Activated T-cell treated with anti-CD3 and anti-CD28 coated beads, Interleukin-2, amount 50 U/mL, for 1 hour (primary cell): ENCODE results near the gene FBXW5.

Source experiments
- DNase-seq: peaks from one replicate; pipeline ENCODE4 v3.0.0-alpha.2; 2020

Gene FBXW5

DNA sequence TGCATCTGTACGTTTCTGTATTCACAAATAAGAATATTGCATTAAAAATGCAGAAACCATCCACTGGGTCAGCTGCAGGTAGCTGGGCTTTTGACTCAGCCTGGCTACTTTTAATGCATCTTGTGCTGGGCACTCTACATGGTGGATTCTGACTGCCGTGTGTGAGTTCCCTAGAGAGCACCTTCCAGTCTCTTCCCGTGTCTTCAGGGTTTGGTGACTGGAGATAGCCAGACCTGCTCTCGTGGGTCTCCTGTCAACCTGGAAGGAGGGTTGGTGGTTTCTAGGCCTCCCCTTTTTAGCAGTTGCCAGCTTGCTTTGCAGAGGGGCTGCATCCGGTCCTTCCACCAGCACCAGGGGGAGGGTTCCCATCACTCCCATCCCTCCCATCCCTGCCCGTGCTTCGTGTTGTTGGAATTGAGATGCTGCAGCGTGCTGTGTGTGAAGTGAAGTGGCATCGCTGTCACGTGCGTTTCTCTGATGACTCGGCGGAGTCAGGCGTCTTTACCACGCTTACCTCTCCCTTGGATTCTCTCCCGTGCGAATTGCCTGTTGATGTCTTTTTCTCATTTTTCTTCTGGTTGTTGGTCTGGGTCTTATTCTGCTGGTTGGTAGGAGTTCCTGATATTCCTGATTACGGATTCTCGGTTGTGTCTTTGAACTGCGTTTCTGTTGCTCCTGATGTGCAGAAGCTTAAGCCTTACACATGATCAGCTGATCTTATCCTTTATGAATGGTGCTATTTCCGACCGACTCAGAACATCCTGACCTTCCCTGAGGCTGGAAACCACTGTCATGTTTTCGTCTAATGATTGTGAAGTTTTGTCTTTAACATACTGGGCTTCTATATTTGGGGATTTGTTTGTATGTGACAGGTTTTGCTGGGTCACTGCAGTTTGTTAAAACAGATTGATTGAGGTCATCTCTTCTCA lies 16.9 kb downstream of the FBXW5 start:
- no peak for DNase-seq

DNA sequence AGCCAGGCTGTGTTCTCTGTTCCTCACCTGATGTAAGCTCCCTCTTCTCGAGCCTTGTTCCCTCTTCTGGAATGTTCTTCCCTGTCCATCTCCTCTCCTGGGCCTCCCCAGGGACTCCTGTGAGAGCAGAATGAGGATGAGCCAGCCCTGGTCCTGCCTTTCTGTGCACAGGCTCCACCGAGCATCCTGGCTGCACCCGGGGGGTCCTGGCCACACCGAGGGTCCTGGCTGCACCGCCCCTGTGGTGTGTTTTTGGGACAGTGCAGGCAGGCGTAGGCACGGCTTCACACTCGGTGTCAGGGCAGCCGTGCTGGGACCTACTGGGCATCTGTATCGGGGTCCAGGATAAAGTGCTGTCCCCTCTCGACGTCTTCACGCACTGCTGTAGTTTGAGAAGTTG lies 17.8 kb downstream of the FBXW5 start:
- no peak for DNase-seq

- DNase-seq = no peak
These were observed 18.3 kb downstream of the FBXW5 start for GRCh38 chr9:136926154-136926704.

DNA sequence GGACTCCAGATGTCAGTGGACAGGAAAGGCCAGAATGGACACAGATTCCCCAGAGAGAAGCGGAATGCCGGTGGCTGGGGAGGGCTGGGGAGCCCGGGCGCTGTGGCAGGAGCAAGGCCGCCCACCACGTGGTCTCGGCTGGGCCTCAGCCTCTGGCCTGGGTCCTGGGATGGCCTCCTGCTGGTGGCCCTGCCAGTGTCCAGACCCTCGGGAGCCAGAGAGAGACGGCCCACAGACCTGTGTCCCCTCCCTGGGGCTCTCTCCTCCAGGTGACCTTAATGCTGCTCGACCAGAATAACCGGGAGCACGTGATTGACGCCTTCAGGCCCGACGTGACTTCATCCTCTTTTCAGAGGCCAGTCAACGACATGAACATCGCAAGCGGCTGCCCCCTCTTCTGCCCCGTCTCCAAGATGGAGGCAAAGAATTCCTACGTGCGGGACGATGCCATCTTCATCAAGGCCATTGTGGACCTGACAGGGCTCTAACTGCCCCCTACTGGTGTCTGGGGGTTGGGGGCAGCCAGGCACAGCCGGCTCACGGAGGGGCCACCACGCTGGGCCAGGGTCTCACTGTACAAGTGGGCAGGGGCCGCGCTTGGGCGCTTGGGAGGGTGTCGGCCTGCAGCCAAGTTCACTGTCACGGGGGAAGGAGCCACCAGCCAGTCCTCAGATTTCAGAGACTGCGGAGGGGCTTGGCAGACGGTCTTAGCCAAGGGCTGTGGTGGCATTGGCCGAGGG lies 19.0 kb downstream of the FBXW5 start:
- DNase-seq = no peak

- DNase-seq = no peak
These were observed 20.7 kb downstream of the FBXW5 start for GRCh38 chr9:136923881-136924280.

GRCh38 chr9:136922540-136922939 lies 22.0 kb downstream of the FBXW5 start:
- DNase-seq = no peak

- no peak for DNase-seq
These were observed 22.8 kb downstream of the FBXW5 start for GRCh38 chr9:136921718-136922117.

DNA sequence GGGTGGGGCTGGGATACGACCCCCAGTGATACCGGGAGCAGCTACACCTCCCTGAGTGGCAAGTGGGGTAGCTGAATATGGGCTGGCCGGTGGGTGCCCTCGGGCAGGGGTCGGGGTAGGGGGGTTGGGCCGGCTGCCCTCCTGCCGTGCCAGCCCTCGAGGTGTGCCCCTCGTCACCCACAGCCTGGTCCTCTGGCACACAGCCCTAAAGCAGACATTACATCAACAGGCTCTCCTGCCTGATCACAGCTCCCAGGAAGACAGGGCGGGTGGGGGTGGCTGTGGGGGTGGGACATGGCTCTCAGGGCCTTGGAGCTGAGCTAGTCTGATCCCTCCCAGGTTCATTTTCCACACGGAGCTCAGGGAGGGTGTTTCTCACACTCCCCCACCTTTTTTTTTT lies 23.2 kb downstream of the FBXW5 start:
- DNase-seq = no peak

DNA sequence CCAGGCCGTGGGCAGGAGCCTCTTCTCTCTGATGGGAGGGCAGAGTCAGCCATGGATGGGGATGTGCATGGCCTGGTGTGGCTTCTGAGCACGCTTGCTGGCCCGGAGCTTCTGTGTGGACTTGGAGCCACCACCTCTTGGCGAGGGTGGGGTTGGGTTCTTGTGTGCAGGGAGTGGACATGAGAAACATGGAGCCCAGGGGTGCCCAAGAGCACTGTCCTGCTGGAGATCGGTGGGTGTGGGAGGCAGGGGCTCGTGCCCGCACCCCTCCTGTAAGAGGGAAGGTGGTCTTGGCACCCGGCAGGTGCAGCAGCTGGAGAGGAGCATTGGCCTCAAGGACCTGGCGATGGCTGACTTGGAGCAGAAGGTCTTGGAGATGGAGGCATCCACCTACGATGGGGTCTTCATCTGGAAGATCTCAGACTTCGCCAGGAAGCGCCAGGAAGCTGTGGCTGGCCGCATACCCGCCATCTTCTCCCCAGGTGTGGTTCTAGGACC lies 23.8 kb downstream of the FBXW5 start:
- DNase-seq = no peak

- DNase-seq = no peak
These were observed 24.5 kb downstream of the FBXW5 start for GRCh38 chr9:136920069-136920468.

DNA sequence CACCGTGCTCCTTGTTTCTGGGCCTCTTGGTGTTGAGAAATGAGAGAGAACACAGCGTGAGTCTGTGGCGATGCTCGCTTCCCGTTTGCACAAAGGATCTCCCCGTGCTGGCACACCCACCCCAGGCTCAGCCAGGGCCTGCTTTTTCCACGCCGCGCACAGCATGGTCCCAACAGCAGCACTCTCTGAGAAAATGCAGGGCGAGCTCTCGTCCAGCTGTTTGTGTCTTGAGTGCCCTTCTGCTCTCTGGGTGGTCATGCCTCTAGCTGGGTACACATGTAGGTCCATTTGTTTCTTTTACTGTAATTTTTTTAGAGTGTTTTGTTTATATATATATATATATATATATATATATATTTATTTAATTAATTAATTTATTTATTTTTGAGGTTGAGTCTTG lies 26.6 kb downstream of the FBXW5 start:
- no peak for DNase-seq

DNA sequence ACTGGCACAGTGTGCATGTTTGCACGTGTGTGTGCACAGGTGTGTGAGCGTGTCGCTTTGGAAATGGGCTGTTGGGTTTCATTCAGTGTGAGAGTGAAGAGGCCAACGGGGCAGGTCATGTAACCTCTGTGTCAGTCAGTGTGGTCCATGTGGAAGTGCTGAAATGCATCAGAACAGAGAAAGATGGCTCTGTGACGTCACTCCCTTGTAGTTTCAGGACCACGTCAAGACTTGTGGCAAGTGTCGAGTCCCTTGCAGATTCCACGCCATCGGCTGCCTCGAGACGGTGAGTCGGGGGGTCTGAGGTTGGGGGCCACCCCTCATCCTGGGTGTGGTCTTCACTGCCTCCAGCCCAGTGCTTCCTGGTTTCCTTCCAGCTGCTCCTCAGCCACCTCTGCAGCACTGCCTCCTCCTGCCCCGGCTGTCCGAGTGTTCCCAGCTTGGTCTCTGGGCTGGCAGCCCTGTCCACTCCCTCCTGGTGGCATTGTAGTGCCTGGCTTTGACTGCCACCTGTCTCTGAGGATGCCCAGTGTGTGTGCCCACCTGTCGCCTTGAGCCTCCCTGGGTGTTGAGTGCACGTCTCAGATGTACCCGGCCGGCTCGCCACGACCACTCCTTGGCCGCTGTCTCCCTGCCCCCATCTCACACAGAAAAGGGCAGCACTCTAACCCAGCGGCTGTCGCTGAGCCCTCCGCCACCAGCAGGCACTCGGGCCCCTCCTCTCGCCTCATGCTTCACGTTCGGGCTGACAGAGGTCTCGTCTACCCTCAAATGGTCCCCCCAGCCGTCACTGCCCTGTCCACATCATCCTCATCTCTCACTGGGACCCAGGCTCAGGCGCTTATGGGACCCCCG lies 28.0 kb downstream of the FBXW5 start:
- DNase-seq = no peak

DNA sequence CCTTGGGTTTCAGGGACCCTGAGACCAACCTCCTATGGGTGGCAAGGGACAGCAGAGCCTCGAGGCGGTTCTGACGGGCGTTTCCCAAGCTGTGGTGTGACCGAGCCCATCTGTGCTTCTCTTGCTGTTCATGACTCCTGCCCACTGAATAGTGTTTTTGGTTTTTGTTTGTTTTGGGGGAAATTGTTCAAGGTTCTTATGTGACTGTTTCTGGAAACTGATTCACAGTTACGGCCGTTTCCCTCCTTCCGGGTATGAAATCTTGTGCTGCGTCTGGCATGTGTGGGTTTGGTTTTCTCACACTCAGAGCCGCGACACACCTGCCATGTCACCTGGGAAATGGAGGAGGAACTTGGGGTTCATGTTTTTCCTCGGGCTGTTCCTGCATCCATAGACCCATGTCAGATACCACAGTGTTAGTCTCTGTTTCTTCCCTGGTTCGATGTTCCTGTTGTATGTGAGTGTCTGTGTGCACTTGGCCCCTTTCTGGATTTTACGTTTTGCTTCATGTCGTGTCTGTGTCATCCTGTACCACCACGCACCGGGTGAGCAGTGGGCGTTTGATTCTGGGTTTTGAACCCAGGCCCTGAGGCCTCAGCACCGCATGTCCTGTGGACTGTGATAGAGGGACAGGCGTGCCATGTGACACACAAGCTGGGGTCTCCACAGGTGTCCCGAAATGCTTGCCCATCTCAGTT lies 28.8 kb downstream of the FBXW5 start:
- no peak for DNase-seq

GRCh38 chr9:136913701-136914438 lies 30.7 kb downstream of the FBXW5 start:
- no peak for DNase-seq

DNA sequence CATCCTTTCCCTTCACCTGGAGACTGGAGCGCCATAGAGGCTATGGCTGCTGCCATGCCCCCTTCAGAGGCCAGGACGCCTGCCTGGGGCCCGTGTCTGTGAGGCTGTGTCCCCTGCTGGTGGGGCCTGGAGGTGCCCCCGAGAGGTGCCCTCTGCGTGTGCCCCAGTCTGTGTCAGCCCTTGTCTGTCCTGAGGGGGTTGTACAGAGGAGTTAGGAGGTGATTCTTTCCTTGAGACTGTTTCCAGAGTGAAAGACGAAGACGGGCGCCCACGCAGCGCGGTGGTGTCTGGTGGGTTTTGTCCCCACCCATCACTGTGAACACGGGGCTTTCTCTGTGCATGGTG lies 33.7 kb downstream of the FBXW5 start:
- no peak for DNase-seq

DNA sequence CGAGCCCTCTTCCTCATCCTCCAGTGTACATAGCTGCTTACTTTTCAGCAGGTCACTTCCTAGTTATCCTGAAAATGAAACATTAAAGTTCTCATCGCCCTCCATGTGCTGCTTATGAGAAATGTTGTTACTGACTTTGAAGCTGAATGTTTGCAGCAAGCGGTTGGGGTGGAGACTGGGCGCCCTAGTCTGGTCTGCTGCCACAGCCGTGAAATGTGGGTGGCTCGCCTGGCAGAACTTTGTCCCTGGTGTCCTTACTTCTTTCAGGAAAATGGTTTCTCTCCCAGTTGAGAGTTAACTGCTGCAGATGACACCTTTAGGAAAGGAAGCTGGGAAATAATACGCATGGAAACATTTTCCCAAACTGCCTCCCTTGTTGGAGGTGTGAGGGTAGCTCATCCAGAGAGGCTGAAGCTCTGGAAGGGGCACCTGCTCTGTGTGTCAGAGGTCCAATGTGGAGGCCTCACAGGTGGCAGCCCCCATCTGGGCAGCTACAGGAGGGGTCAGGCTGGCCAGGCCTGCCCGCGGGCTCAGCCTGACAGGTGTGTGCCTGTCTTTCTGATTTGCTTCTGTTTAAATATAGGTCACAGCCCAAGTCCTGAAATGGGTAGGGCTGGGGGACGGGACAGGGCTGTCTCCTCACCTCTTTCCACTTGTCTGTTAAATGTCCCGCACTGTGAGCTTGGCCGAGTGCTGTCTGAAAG lies 34.2 kb downstream of the FBXW5 start:
- no peak for DNase-seq

- no peak for DNase-seq
These were observed 37.3 kb downstream of the FBXW5 start for GRCh38 chr9:136907011-136907914.

GRCh38 chr9:136906266-136906665 lies 38.3 kb downstream of the FBXW5 start:
- DNase-seq = no peak

DNA sequence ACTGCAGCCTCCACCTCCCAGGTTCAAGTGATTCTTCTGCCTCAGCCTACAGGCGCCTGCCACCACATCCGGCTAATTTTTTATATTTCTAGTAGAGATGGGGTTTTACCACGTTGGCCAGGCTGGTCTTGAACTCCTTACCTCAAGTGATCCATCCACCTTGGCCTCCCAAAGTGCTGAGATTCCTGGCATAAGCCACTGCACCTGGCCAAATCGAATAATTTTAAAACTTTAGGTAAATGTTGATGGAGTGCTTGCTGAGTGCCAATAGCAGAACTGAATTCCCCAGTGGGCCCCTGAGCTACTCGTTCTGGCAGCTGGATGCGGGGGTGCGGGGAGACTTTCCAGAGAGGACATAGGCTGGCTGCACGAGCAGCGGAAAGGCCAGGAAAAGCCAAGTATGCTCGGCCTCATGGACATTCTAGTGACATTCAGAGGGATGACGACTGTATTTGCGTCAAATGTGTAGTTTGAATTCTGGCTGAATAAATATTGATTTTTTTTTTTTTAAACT lies 41.4 kb downstream of the FBXW5 start:
- DNase-seq = no peak
